ENCODE measurements around the gene TYW1B.
"Not testable (repeated sequence)": the region's sequence is repeated elsewhere in the genome, so short reads cannot be mapped to it uniquely, and the experiment has no call there.

- TF ChIP-seq CTCF, POLR2A (IDR thresholded peaks at IDR 0.05): not testable (repeated sequence)
Observed at GRCh38 chr7:72711927-72712326, 116.1 kb downstream of the TYW1B start.
